CMK (cell line): ENCODE data around the gene CDK19.
A peak's percentile ranks its signal among the peaks of the same experiment; 100 is the strongest.
"Not testable (repeated sequence)": the region's sequence is repeated elsewhere in the genome, so short reads cannot be mapped to it uniquely, and the experiment has no call there.

Experiments used
- DNase-seq: peaks from one replicate; pipeline ENCODE4 v3.0.0-alpha.2; 2010; ENCODE audit warnings: low read depth

CDK19 gene

DNA sequence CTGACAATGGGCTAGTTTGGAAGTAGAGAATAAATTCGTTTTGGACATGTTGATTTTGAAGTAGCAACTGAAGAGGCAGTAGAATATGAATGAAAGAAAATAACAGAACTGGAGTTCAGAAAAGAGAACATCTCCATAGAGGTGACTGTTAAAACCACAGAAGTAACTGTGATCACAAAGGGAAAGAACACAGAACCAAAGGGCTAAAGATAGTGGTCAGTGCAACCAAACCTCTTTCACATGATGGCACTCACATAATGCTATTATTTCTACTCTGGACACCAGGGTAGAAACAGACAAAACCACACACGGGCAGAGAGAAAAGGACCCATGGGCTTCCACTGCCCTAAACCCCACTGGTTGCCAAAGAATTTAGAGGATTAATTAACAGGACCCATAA, 58.5 kb downstream of the CDK19 start:
- DNase-seq: no peak

GRCh38 chr6:110755411-110755834, 59.8 kb downstream of the CDK19 start:
- no peak for DNase-seq

- DNase-seq: not testable (repeated sequence)
Observed at GRCh38 chr6:110753936-110754668, 61.2 kb downstream of the CDK19 start.

DNA sequence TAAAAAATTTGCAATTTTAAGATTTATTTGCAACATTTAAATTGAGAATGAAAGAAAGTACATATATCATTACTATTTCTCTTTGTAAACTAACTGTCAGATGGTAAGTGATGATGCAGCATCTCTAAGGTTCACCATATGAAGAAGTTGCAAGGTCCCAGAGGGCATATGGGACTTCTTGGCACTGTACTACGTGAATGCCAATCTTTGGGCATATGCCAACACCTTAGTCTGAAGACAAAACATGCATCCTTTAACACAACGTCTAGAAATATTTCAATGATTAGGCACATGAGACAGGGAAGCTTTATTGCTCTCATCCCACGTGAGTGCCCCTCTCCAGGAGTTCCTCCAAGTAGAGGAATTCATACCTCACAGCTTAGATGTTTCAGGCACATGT, 66.8 kb downstream of the CDK19 start:
- DNase-seq: no peak

DNA sequence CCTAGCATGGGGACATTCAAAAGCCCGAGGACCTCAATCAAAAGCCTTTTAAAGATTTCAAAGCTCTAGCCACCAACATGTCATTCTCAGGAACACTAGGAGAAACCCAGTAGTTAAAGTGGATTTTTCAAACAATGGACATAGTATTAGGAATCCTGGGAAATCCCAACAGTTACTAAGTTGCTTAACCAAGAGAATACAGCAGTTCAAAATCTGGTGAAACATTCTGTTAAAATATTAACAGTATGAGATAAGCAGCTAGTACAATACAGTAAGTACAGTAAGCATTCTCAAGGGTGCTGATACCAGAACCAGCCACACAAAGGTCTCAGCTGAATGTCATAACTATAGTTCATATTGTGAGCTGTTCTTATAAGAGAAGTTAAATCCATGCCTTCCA, 68.6 kb downstream of the CDK19 start:
- DNase-seq: no peak

DNA sequence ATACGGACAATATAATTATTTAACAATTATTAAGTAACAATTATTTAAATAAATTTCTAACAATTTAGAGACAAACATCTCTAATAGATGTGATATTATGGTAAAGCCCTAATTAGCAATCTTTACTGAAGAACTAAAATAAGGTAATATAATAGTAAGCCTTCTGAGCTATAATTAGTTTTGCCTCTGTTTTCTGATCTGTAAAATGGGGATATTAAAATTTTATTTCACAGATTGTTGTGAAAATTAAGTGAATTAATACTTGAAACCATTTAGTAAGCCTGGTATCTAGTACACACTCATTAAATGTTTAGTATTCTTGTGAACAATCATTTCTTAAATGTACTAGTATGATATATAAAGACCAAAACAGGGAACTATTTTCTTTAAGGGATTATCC, 70.3 kb downstream of the CDK19 start:
- no peak for DNase-seq

DNA sequence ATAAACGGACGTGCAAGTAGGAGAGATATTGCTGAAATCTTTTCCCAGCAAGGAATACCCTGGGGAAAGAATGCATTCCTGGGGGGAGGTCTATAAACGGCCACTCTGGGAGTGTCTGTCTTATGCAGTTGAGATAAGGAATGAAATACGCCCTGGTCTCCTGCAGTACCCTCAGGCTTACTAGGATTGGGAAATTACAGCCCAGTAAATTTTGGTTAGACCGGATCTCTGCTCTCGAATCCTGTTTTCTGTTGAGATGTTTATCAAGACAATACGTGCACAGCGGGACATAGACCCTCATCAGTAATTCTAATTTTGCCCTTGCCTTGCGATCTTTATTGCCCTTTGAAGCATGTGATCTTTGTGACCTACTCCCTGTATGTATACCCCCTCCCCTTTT, 72.7 kb downstream of the CDK19 start:
- not testable (repeated sequence) for DNase-seq

DNA sequence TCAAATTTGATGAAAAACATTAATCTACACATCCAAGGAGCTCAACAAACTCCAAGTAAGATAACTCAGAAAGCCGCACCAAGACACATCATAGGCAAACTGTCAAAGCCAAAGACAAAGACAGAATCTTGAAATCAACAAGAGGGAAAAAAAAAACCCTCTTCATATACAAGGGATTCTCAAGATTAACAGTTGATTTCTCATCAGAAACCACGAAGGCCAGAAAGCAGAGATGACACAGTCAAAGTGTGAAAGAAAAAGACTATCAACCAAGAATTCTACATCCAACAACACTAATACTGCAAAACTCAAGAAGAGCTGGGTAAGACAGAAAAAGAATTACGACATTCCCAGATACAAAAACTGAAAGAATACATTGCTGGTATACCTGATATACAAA, 73.8 kb downstream of the CDK19 start:
- no peak for DNase-seq

- DNase-seq: no peak
Observed at GRCh38 chr6:110738899-110739365, 76.3 kb downstream of the CDK19 start.

DNA sequence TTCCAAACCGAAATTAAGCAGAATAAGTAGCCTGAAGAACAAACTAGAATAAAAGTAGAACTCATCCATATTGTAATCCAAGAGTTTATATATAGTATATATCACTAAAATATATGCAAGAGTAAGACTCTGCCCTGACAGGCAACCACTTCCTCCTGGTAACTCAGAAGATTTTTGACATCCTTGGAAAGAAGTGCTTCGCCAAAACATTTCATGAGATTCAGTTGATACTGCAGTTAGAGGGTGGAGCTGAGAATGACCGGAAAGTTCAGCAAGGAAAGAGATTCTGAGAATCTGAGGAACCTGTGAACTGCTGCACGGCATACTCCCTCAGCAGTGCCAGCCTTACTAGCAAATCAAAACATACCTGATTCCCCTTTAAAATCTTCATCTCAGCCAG, 79.6 kb downstream of the CDK19 start:
- no peak for DNase-seq

DNA sequence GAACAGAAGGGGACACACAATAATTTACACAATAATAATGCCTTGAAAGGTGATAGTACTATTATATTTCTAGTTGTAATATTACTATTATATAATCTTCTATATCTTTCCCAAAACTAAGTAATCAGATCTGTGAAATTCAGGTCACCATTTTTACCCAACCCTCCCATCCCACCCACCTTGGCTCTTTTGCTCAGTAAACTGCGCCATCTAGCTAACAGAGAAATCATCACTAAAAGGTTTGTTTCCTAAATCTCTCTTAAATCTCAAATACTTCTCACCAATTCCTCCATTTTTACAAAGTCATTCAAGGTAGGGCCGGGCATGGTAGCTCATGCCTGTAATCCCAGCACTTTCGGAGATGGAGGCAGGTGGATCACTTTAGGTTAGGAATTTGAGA, 83.4 kb downstream of the CDK19 start:
- no peak for DNase-seq

- no peak for DNase-seq
Observed at GRCh38 chr6:110731196-110731595, 84.1 kb downstream of the CDK19 start.

DNA sequence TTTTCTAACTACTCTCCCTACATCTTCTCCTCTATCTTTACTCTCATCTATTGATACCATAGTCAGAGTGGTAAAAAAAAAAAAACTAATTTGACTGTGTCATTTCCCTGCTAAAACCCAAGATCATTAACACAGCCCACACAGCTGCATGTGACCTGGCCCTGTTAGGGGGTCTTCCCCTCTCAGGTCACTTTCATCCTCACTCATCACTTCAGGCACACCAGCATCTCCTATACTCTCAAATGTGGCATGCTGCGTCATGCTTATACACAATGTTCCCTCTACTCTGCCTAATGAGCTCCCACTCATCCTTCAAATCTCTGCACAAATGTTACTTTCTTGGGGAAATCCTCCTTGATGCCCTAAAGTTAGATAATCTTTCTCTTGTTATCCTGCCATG, 86.8 kb downstream of the CDK19 start:
- DNase-seq: no peak

DNA sequence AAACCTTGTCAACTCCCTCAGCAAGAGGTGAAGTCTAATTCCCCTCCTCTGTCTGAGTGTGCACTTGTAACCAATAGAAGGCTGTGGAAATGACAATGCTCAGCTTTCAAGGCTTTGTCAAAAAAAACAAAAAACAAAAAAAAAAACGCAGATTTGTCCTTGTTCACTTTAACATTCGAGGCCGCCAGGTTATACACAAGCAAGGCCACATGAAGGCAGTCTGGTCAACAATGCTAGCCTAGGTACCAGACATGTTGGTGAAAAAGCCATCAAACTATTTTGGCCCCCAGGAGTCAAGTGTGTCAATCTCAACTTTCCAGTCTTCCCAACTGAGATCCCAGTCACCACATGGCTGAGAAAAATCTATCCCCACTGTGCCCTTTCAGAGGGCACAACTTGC, 92.3 kb downstream of the CDK19 start:
- no peak for DNase-seq

DNA sequence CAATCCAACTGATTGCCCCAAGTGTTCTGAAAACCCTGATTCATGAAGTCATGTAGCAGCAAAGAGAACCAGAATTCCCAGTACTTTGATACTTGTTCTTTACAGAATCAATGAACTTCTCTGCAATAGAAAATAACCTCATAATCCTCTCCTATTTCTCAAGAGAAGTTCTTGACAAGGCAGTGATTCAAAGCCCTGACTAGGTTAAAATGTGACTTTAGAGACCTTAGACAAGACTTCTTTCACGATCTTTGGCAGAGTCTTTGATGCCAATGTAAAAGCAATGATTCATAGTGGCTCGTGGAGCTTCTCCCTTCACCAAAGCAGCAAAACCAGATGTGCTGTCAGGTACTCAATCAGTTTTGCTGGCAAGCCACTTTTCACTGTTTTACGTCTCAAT, 95.2 kb downstream of the CDK19 start:
- DNase-seq: no peak

DNA sequence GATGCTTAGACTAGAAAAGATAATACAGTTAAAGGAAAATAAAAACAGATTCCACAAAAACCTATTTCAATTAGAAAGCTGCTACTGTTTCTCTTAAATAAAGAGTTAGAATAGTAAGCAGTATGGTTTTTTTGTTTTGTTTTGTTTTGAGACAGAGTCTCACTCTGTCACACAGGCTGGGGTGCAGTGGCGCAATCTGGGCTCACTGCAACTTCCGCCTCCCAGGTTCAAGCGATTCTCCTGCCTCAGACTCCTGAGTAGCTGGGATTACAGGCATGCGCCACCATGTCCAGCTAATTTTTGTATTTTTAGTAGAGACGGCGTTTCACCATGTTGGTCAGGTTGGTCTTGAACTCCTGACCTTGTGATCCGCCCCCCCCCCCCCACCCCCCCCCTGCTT, 95.7 kb downstream of the CDK19 start:
- not testable (repeated sequence) for DNase-seq

GRCh38 chr6:110714143-110714542, 101.1 kb downstream of the CDK19 start:
- DNase-seq: no peak

DNA sequence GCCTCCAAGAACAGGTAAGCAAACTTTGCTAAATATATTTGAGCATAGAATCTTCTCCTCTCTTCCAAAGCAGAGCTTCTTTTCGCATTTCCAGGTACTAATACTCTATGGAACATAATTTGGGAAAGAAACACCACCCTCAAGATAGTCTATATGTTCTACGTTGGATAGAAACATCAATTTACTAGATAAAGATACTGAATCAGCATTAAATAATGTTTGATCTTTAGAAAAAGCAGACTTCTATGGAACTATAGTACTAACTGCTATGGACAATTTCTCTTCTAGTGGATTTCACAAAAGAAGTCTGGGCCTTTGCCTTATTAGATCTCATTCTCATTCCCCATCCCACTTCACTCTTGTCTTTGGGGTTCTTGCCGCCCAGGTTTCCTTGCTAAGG, 103.0 kb downstream of the CDK19 start:
- no peak for DNase-seq

DNA sequence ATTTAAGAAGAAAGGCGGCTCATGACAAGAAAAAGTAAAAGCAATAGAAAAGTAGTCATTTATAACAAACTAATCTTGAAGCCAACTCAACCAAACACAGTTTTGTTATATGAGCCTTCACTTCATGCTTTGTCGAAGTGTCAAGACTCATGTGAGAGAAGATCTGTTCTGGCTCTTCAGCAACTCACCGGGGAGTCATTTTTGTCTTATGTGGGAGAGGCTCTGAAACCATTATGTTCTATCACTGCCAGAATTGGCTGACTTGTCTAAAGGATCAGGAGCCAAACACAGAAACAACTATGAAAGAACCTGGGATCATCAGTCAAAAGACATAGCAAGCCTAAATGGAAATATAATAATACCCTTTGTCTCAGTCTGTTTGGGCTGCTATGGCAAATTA, 105.2 kb downstream of the CDK19 start:
- DNase-seq: no peak

DNA sequence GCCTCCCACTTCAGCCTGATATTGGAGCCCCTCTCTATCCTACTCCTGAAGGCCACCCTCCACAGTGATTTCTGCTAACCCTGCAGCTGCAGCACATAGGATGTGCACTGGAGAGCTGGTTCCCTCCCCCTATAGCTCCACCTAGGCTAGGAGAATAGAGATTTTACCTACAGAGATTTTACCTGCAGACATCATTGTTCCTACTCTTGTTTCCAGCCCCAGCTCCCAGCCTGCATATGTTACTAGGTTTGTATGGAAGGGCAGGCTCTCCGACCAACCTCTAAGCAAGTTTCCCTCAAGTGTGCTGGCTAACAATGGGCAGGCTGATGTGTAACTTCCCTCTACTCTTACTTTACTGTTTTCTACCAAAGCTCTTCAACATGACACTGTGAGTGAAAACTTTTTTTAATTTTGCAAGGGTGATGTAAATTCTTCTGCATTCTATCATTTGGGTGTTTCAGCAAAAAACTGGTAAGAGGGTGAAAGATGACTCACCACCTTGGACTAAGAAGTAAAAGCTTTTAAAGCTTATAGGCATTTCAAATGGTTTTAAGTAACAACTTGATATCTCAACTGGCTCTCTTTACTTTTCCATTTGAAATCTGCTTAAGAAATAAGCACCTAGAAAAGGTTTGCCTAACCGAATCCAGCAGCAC, 106.8 kb downstream of the CDK19 start:
- DNase-seq: no peak

GRCh38 chr6:110705543-110705942, 109.7 kb downstream of the CDK19 start:
- DNase-seq: no peak

- DNase-seq: peak; percentile 27
Observed at GRCh38 chr6:110703906-110704594, 111.2 kb downstream of the CDK19 start.
